GM18526 (cell line): ENCODE data around the gene NBEAL2.

Source experiments
- POLR2A ChIP-seq: IDR thresholded peaks from 3 replicates; pipeline ENCODE4 v1.6.1; 2011; ENCODE audit not compliant: insufficient read length; ENCODE audit errors: extremely low read depth

NBEAL2 gene

GRCh38 chr3:47005212-47006144, 26.0 kb downstream of the NBEAL2 start:
- no peak for TF ChIP-seq POLR2A

GRCh38 chr3:47006145-47006651, 26.7 kb downstream of the NBEAL2 start:
- no peak for TF ChIP-seq POLR2A

GRCh38 chr3:47007001-47007400, 27.5 kb downstream of the NBEAL2 start:
- TF ChIP-seq POLR2A: no peak

GRCh38 chr3:47007482-47008233, 28.2 kb downstream of the NBEAL2 start:
- no peak for TF ChIP-seq POLR2A

GRCh38 chr3:47008234-47008796, 28.8 kb downstream of the NBEAL2 start:
- TF ChIP-seq POLR2A: no peak

GRCh38 chr3:47008851-47009224, 29.4 kb downstream of the NBEAL2 start:
- no peak for TF ChIP-seq POLR2A

GRCh38 chr3:47009225-47010110, 30.0 kb downstream of the NBEAL2 start:
- TF ChIP-seq POLR2A: peak; percentile 43

- no peak for TF ChIP-seq POLR2A
Measured at GRCh38 chr3:47010111-47010712, 30.7 kb downstream of the NBEAL2 start.

- no peak for TF ChIP-seq POLR2A
Measured at GRCh38 chr3:47010910-47011309, 31.4 kb downstream of the NBEAL2 start.

- no peak for TF ChIP-seq POLR2A
Measured at GRCh38 chr3:47011371-47011770, 31.9 kb downstream of the NBEAL2 start.

- no peak for TF ChIP-seq POLR2A
Measured at GRCh38 chr3:47012342-47013230, 33.1 kb downstream of the NBEAL2 start.

GRCh38 chr3:47013231-47013630, 33.8 kb downstream of the NBEAL2 start:
- no peak for TF ChIP-seq POLR2A

- no peak for TF ChIP-seq POLR2A
Measured at GRCh38 chr3:47014036-47014435, 34.6 kb downstream of the NBEAL2 start.
